Type B pancreatic cell (in vitro differentiated cells): Measurements from ENCODE around the gene BAIAP2. TPM values are rescaled to one million over a fixed set of nuclear protein-coding genes. Genes with fewer than 3 reads are reported as not detected.
"Not testable (repeated sequence)": the region's sequence is repeated elsewhere in the genome, so short reads cannot be mapped to it uniquely, and the experiment has no call there.

Source experiments
- DNase-seq: peaks from one replicate; pipeline ENCODE4 v3.0.0; 2021; ENCODE audit warnings: mixed read lengths; ENCODE audit not compliant: unreplicated experiment; ENCODE audit errors: extremely low spot score
- H3K27ac Mint-ChIP-seq: 2 replicates; pipeline ENCODE4 v1.8.0; 2021; ENCODE audit warnings: mild to moderate bottlenecking, mixed read lengths
- H3K27me3 Mint-ChIP-seq: 2 replicates; pipeline ENCODE4 v1.8.0; 2021; ENCODE audit warnings: mixed read lengths
- H3K36me3 Mint-ChIP-seq: 2 replicates; pipeline ENCODE4 v1.8.0; 2021; ENCODE audit warnings: mixed read lengths
- H3K4me1 Mint-ChIP-seq: one replicate; pipeline ENCODE4 v1.8.0; 2021; ENCODE audit warnings: mixed read lengths; ENCODE audit not compliant: unreplicated experiment
- H3K4me3 Mint-ChIP-seq: 2 replicates; pipeline ENCODE4 v1.8.0; 2021; ENCODE audit warnings: mild to moderate bottlenecking, mixed read lengths
- H3K9me3 Mint-ChIP-seq: 2 replicates; pipeline ENCODE4 v1.8.0; 2021; ENCODE audit warnings: mixed read lengths
- total RNA-seq: library from RNA; stranded (reverse); gene quantifications from 2 replicates; pipeline ENCODE4 v1.2.1, GENCODE V29; 2021; ENCODE audit warnings: low replicate concordance
- TF ChIP-seq, protein P1 (sequence below): fragments of 200-600 bp; sonication (generic); conservative IDR thresholded peaks from 2 replicates; pipeline ENCODE4 v1.5.0; 2021; ENCODE audit warnings: antibody characterized with exemption, mild to moderate bottlenecking

BAIAP2 gene
- total RNA-seq, 1 donor from 2014 or later = 62.7 TPM

GRCh38 chr17:81071761-81072741 lies 37.1 kb downstream of the BAIAP2 start:
- peak overlapping the region; percentile 88 for H3K27ac Mint-ChIP-seq
- TF ChIP-seq, protein P1, sequence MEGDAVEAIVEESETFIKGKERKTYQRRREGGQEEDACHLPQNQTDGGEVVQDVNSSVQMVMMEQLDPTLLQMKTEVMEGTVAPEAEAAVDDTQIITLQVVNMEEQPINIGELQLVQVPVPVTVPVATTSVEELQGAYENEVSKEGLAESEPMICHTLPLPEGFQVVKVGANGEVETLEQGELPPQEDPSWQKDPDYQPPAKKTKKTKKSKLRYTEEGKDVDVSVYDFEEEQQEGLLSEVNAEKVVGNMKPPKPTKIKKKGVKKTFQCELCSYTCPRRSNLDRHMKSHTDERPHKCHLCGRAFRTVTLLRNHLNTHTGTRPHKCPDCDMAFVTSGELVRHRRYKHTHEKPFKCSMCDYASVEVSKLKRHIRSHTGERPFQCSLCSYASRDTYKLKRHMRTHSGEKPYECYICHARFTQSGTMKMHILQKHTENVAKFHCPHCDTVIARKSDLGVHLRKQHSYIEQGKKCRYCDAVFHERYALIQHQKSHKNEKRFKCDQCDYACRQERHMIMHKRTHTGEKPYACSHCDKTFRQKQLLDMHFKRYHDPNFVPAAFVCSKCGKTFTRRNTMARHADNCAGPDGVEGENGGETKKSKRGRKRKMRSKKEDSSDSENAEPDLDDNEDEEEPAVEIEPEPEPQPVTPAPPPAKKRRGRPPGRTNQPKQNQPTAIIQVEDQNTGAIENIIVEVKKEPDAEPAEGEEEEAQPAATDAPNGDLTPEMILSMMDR = no peak
- H3K4me1 Mint-ChIP-seq = peaks cover 32% of the 10 kb centered on the region
- no peak overlapping the region for H3K4me3 Mint-ChIP-seq
- no peak for DNase-seq
- peaks cover 3% of the 10 kb centered on the region for H3K36me3 Mint-ChIP-seq
- H3K9me3 Mint-ChIP-seq = no peaks in the 10 kb centered on the region
- H3K27me3 Mint-ChIP-seq = no peaks in the 10 kb centered on the region

DNA sequence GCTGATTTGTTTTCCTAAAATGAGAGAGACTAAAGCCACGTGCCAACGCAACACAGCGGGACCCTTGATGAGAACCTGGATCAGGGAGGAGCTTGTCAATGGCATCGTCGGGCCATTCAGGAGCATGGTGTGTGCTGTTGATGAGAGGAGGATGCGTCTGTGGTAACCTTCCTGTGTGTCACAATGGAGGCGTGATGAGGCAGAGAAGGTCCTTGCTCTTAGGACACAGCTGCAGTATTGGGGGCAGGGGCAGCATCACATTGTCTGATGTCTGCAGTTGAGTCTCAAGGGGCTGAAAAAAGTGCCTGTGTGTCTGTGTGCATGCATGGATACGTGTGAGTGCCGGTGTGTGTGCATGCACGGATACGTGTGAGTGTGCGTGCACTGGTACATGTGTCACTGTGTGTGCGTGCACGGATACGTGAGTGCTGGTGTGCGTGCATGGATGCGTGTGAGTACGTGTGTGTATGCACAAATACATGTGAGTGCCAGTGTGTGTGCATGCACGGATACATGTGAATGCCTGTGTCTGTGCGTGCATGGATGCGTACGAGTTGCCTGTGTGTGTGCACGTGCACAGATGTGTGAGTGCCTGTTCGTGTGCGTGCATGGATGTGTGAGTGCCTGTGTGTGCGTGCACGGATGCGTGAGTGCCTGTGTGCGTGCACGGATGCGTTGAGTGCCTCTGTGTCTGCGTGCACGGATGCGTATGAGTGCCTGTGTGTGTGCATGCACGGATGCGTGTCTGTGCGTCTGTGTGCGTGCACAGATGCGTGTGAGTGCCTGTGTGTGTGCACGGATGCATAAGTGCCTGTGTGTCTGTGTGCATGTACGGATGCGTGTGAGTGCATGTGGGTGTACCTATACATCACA lies 39.3 kb downstream of the BAIAP2 start:
- peaks cover 32% of the 10 kb centered on the region for H3K4me1 Mint-ChIP-seq
- no peak for DNase-seq
- peak overlapping the region; percentile 19 for H3K27ac Mint-ChIP-seq
- TF ChIP-seq, protein P1 = no peak
- peaks cover 3% of the 10 kb centered on the region for H3K36me3 Mint-ChIP-seq
- no peak overlapping the region for H3K4me3 Mint-ChIP-seq
- no peaks in the 10 kb centered on the region for H3K9me3 Mint-ChIP-seq
- H3K27me3 Mint-ChIP-seq = no peaks in the 10 kb centered on the region

- Mint-ChIP-seq H3K9me3 (no peaks in the 10 kb centered on the region), H3K27ac (peak overlapping the region; percentile 19), H3K4me3 (no peak overlapping the region), H3K27me3 (no peaks in the 10 kb centered on the region), H3K4me1 (peaks cover 37% of the 10 kb centered on the region), H3K36me3 (peaks cover 2% of the 10 kb centered on the region)
- DNase-seq = no peak
- TF ChIP-seq, protein P1 = no peak
Observed at GRCh38 chr17:81074875-81075274, 39.9 kb downstream of the BAIAP2 start.

DNA sequence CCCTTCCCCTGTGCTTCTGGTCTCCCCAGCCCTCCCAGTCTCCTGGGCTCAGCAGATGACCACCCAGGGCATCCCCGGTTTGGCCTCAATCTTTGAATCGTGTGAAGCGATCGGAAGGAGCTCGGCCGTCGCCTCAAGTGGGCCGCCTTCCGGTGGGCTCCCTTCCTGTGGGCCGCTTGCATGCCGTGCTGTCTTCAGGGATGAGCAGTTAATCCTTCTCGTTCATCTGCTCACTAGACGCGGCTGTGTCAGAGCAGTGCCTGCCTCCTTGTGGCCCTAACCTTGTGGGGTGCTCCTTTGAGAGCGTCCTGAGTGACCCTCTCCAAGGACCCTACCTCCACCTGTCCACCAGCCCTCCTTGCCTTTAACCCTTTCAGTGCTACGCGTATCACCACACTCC lies 40.4 kb downstream of the BAIAP2 start:
- no peak for DNase-seq
- Mint-ChIP-seq H3K9me3 (no peaks in the 10 kb centered on the region), H3K27ac (peak overlapping the region; percentile 64), H3K4me1 (peaks cover 37% of the 10 kb centered on the region), H3K27me3 (no peaks in the 10 kb centered on the region), H3K36me3 (no peaks in the 10 kb centered on the region), H3K4me3 (no peak overlapping the region)
- TF ChIP-seq, protein P1 = no peak

- no peak for DNase-seq
- Mint-ChIP-seq H3K36me3 (no peaks in the 10 kb centered on the region), H3K27ac (peak overlapping the region; percentile 64), H3K27me3 (no peaks in the 10 kb centered on the region), H3K9me3 (no peaks in the 10 kb centered on the region), H3K4me1 (peaks cover 33% of the 10 kb centered on the region), H3K4me3 (no peak overlapping the region)
- TF ChIP-seq, protein P1 = no peak
Observed at GRCh38 chr17:81076141-81076679, 41.3 kb downstream of the BAIAP2 start.

GRCh38 chr17:81078026-81078913 lies 43.3 kb downstream of the BAIAP2 start:
- H3K27me3 Mint-ChIP-seq, H3K9me3 Mint-ChIP-seq, H3K27ac Mint-ChIP-seq, H3K4me3 Mint-ChIP-seq, H3K36me3 Mint-ChIP-seq, DNase-seq: not testable (repeated sequence)
- H3K4me1 Mint-ChIP-seq = peaks cover 31% of the 10 kb centered on the region
